ENCODE results near the gene MYL6B. TPM values are rescaled to one million over a fixed set of nuclear protein-coding genes. Genes with fewer than 3 reads are reported as not detected.

MYL6B gene
- total RNA-seq, 1 experiment from 2014 or later: 66.5 TPM

- no peaks in the 10 kb centered on the region for H3K27me3 ChIP-seq (ENCODE audit: control insufficient read depth, insufficient read depth, low read length)
- BruUV-seq (replicated peaks): no TSS peak
- H3K36me3 ChIP-seq (ENCODE audit: control insufficient read depth, insufficient read depth, low read length): peaks cover 4% of the 10 kb centered on the region; the same call in 1 of the 2 replicates
- peaks cover 9% of the 10 kb centered on the region; the same call in 1 of the 2 replicates for H3K4me1 ChIP-seq (ENCODE audit: control insufficient read depth, insufficient read depth, low read length)
- ATAC-seq (no peak), DNase-seq (ENCODE audit: low read depth, low spot score) (no peak)
- H3K4me3 ChIP-seq (ENCODE audit: low read depth in 2 of 2, low read length in 2 of 2): no peak overlapping the region
- no peak overlapping the region for H3K27ac ChIP-seq (ENCODE audit: low read length)
- ChIA-PET POLR2A (interaction anchor here (0.7 kb wide), 2 partner anchors 62 to 408 kb away, joined by 5 to 12 read pairs; no protein-coding TSS in a partner anchor), CTCF (no interaction called here)
- no peak for TF ChIP-seq SIN3A (IDR thresholded peaks at IDR 0.05; ENCODE audit: borderline replicate concordance, insufficient read depth, low read depth, low read length)
- no peak for TF ChIP-seq TCF7L2 (IDR thresholded peaks at IDR 0.05; ENCODE audit: low read depth, low read length)
- TF ChIP-seq CTCF (IDR thresholded peaks at IDR 0.05): no peak
- TF ChIP-seq REST (IDR thresholded peaks at IDR 0.05; ENCODE audit: insufficient read depth in 1 of 2, low read depth in 2 of 2, low read length in 1 of 2): no peak
- TF ChIP-seq POLR2AphosphoS5 (IDR thresholded peaks at IDR 0.05; ENCODE audit: low read depth, low read length): no peak; the same call in 1 of the 2 replicates
- intact Hi-C loops (cut with micrococcal nuclease; ENCODE audit: unreplicated experiment) (no loop called here), in situ Hi-C loops (cut with HindIII; ENCODE audit: low pct_unique_long_range_greater_than_20kb, low sequenced_read_pairs) (no loop called here)
- no peaks in the 10 kb centered on the region for H3K9me3 ChIP-seq (ENCODE audit: control insufficient read depth, insufficient read depth, low read depth, low read length)
Observed at GRCh38 chr12:56146492-56147460, 5.6 kb upstream of the MYL6B start.

- no TSS peak for BruUV-seq (replicated peaks)
- Histone ChIP-seq H3K9me3 (ENCODE audit: control insufficient read depth, insufficient read depth, low read depth, low read length) (no peaks in the 10 kb centered on the region), H3K27ac (ENCODE audit: low read length) (no peak overlapping the region), H3K36me3 (ENCODE audit: control insufficient read depth, insufficient read depth, low read length) (peaks cover 3% of the 10 kb centered on the region; the same call in 1 of the 2 replicates), H3K27me3 (ENCODE audit: control insufficient read depth, insufficient read depth, low read length) (no peaks in the 10 kb centered on the region), H3K4me1 (ENCODE audit: control insufficient read depth, insufficient read depth, low read length) (peaks cover 28% of the 10 kb centered on the region), H3K4me3 (ENCODE audit: low read depth in 2 of 2, low read length in 2 of 2) (no peak overlapping the region)
- intact Hi-C loops (cut with micrococcal nuclease; ENCODE audit: unreplicated experiment): no loop called here
- ATAC-seq: no peak
- TF ChIP-seq POLR2AphosphoS5 (IDR thresholded peaks at IDR 0.05; ENCODE audit: low read depth, low read length): no peak
- TF ChIP-seq SIN3A (IDR thresholded peaks at IDR 0.05; ENCODE audit: borderline replicate concordance, insufficient read depth, low read depth, low read length): no peak
- TF ChIP-seq CTCF (IDR thresholded peaks at IDR 0.05): no peak
- no peak for TF ChIP-seq REST (IDR thresholded peaks at IDR 0.05; ENCODE audit: insufficient read depth in 1 of 2, low read depth in 2 of 2, low read length in 1 of 2)
- TF ChIP-seq TCF7L2 (IDR thresholded peaks at IDR 0.05; ENCODE audit: low read depth, low read length): no peak
- in situ Hi-C loops (cut with HindIII; ENCODE audit: low pct_unique_long_range_greater_than_20kb, low sequenced_read_pairs): no loop called here
- CTCF ChIA-PET: no interaction called here
- no peak for DNase-seq (ENCODE audit: low read depth, low spot score)
- POLR2A ChIA-PET: interaction anchor here (0.6 kb wide), 2 partner anchors 57 to 150 kb away, joined by 3 to 5 read pairs; no protein-coding TSS in a partner anchor
Observed at GRCh38 chr12:56150563-56150962, 1.8 kb upstream of the MYL6B start.

All from Panc1 (cell line).